ENCODE results near the gene SPTB. TPM values are rescaled to one million over a fixed set of nuclear protein-coding genes. Genes with fewer than 3 reads are reported as not detected.

SPTB gene
- total RNA-seq, 1 experiment from 2014 or later, result 2.3 TPM

DNA sequence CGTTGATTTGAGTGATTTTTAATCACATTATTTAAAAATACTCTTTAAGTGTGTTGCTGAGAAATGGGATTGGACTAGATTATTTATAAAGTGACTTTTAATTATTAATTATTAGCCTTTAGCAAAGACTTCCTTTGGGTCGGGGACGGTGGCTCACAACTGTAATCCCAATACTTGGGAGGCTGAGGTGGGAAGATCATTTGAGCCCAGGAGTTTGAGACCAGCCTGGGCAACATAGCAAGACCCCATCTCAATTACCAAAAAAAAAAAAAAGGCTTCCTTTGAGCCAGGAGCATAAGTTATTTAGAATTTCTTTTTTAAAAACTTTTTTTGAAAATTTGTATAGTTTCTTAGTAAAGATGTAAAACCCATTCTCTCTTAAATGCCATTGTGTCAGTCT, 43.3 kb upstream of the SPTB start:
- Histone ChIP-seq H3K23me2 (ENCODE audit: insufficient read length, low read depth, low read length, poor library complexity, severe bottlenecking) (no peaks in the 10 kb centered on the region), H3K4me2 (ENCODE audit: insufficient read depth, insufficient read length, low read length) (no peak overlapping the region), H3K9ac (ENCODE audit: extremely low read depth, insufficient read length, low read length) (no peak overlapping the region), H3K4me1 (ENCODE audit: insufficient read depth, low read length) (no peaks in the 10 kb centered on the region), H2BK5ac (ENCODE audit: insufficient read length, low read length) (no peak overlapping the region), H2BK12ac (ENCODE audit: insufficient read length, low read depth, low read length) (no peak overlapping the region), H3K27ac (ENCODE audit: insufficient read length, low read depth, low read length) (no peak overlapping the region), H2BK15ac (ENCODE audit: low read depth, low read length) (no peak overlapping the region), H2AFZ (ENCODE audit: low read length) (no peak overlapping the region), H3K4ac (ENCODE audit: low read depth, low read length) (no peak overlapping the region), H4K20me1 (ENCODE audit: control insufficient read depth, insufficient read depth, insufficient read length) (no peaks in the 10 kb centered on the region), H3K56ac (ENCODE audit: insufficient read length, low read depth, low read length) (no peak overlapping the region), H3K79me2 (ENCODE audit: insufficient read depth, low read length) (no peaks in the 10 kb centered on the region; the same call in 1 of the 2 replicates), H3K27me3 (ENCODE audit: insufficient read depth, low read length) (no peaks in the 10 kb centered on the region), H3K9me3 (ENCODE audit: control insufficient read depth, low read depth, low read length) (no peaks in the 10 kb centered on the region), H3K23ac (ENCODE audit: insufficient read length, low read depth, low read length) (no peak overlapping the region), H4K5ac (ENCODE audit: insufficient read length, low read depth, low read length) (no peak overlapping the region), H3T11ph (ENCODE audit: low read length) (no peak overlapping the region), H3K79me1 (ENCODE audit: insufficient read depth, low read depth, low read length, poor library complexity, severe bottlenecking) (no peaks in the 10 kb centered on the region), H4K91ac (ENCODE audit: insufficient read length, low read depth, low read length) (no peak overlapping the region), H4K8ac (replicated peaks; ENCODE audit: insufficient read length, low read depth, low read length) (no peak overlapping the region), H2BK120ac (ENCODE audit: low read depth, low read length, poor library complexity, severe bottlenecking) (no peak overlapping the region), H2AK5ac (ENCODE audit: insufficient read length, low read length) (no peak overlapping the region), H3K18ac (ENCODE audit: insufficient read length, low read depth, low read length) (no peak overlapping the region), H2BK20ac (ENCODE audit: low read depth, low read length, poor library complexity, severe bottlenecking) (no peak overlapping the region), H3K14ac (ENCODE audit: insufficient read depth, low read length) (no peak overlapping the region)
- Mint-ChIP-seq H3K9me3 (no peaks in the 10 kb centered on the region), H3K4me1 (peaks cover 0 to 3% of the 10 kb centered on the region in 2 experiments; a peak in 2 of 4 replicates), H3K27ac (no peak overlapping the region), H3K27me3 (ENCODE audit: low read depth) (no peaks in the 10 kb centered on the region), H3K36me3 (ENCODE audit: insufficient read depth in 1 of 3, low read depth in 3 of 3) (peaks cover 6 to 30% (median 22%) of the 10 kb centered on the region in 3 experiments; a peak in 5 of 7 replicates), H3K4me3 (no peak overlapping the region)
- no peak for DNase-seq
- no peak for TF ChIP-seq CTCF (conservative IDR thresholded peaks at IDR 0.05)
- WGBS (ENCODE audit: extremely low coverage, insufficient read length, low lambda C conversion rate), result no CpG with 5 or more reads among the region's 3 CpGs
